Stimulated activated CD4-positive, alpha-beta T cell treated with anti-CD3 and anti-CD28 coated beads, Interleukin-2, amount 100 ng/mL, for 48 hours (primary cell): ENCODE measurements around the gene SEMA7A.
"Not testable (repeated sequence)": the region's sequence is repeated elsewhere in the genome, so short reads cannot be mapped to it uniquely, and the experiment has no call there.

Experiments used
- DNase-seq, 2 donors: peaks; one replicate each; pipeline ENCODE4 v3.0.0-alpha.2; 2020

SEMA7A gene

GRCh38 chr15:74397239-74398068, 36.3 kb downstream of the SEMA7A start:
- DNase-seq, result no peak

- DNase-seq, result no peak
These were observed 37.1 kb downstream of the SEMA7A start for GRCh38 chr15:74396445-74397238.

GRCh38 chr15:74396146-74396438, 37.7 kb downstream of the SEMA7A start:
- no peak for DNase-seq

GRCh38 chr15:74395319-74396145, 38.2 kb downstream of the SEMA7A start:
- no peak for DNase-seq

GRCh38 chr15:74394090-74394846, 39.5 kb downstream of the SEMA7A start:
- DNase-seq, result no peak

- DNase-seq, result no peak
These were observed 40.3 kb downstream of the SEMA7A start for GRCh38 chr15:74393423-74393822.

GRCh38 chr15:74392902-74393301, 40.9 kb downstream of the SEMA7A start:
- no peak for DNase-seq

GRCh38 chr15:74392451-74392830, 41.3 kb downstream of the SEMA7A start:
- no peak for DNase-seq

GRCh38 chr15:74391582-74392450, 41.9 kb downstream of the SEMA7A start:
- no peak for DNase-seq

GRCh38 chr15:74390647-74391288, 43.0 kb downstream of the SEMA7A start:
- no peak for DNase-seq

- not testable (repeated sequence) for DNase-seq
These were observed 43.6 kb downstream of the SEMA7A start for GRCh38 chr15:74390049-74390646.

GRCh38 chr15:74389241-74390048, 44.3 kb downstream of the SEMA7A start:
- no peak for DNase-seq

GRCh38 chr15:74388363-74388951, 45.3 kb downstream of the SEMA7A start:
- DNase-seq, result no peak

GRCh38 chr15:74387621-74388362, 46.0 kb downstream of the SEMA7A start:
- no peak for DNase-seq

- DNase-seq, result no peak
These were observed 46.6 kb downstream of the SEMA7A start for GRCh38 chr15:74387141-74387541.

- DNase-seq, result no peak
These were observed 47.1 kb downstream of the SEMA7A start for GRCh38 chr15:74386496-74387140.

- no peak for DNase-seq
These were observed 48.0 kb downstream of the SEMA7A start for GRCh38 chr15:74385733-74386132.
